NCI-H2196 (cell line): ENCODE data around the gene YIPF7.

Experiments used
- DNase-seq: peaks from one replicate; lab custom pipeline; 2025; ENCODE audit not compliant: unreplicated experiment; lab: John Stamatoyannopoulos, UW

Gene YIPF7

DNA sequence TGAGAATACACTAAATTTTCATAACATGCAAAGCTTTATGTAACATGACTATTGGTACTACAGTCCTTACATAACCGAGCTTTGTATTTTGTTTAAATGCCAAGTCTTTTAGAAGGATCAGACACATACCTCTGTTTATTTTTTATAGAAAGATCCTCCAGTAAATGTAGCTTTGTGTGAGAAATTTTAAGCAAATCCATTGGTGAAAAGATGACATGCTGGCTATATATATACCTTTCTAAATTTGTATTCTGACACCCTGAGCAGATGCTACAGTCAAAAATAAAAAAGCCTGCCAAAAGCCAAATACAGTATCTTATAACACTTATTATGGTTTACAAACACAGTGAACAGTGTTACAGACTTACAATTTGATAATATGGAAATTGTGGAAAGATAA is at the start of gene YIPF7:
Gene YIPF7, minus strand, starts transcription at position 201 of the 400 bp plus-strand sequence. CDS start 1,525 bp downstream, outside the sequence.
- DNase-seq = no peak

DNA sequence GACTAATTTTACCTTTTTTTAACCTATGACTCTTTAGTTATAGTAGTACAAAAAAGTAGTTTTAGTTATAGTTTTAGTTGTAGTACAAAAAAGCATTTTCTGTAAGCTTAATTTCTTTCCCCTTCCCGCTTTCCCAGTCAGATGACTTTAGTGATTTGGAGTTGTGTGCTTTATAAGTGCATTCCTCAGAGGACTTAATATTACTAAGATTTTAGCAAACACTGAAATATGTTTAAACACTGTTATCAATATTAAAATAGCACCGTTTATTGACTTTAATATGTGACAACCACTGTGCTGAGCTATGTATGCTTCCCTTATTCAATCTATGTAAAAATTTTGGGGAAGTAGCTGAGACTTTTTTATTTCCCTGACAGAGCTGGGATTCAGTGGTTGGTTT is 49.6 kb upstream of the YIPF7 start:
- DNase-seq = no peak

DNA sequence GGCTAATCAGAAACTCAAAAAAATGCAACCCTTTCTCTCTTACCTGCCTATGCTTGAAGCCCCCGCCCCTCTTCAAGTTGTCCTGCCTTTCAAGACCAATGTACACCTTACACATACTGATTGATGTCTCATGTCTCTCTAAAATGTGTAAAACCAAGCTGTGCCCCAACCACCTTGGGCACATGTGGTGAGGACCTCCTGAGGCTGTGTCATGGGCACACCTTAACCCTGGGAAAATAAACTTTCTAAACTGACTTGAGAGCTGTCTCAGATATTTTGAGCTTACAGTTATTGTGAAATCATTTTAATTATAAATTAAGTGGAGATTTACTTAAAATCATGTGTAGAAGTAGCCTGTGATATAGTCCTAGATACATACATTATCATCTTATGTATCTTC is 49.0 kb upstream of the YIPF7 start:
- no peak for DNase-seq

DNA sequence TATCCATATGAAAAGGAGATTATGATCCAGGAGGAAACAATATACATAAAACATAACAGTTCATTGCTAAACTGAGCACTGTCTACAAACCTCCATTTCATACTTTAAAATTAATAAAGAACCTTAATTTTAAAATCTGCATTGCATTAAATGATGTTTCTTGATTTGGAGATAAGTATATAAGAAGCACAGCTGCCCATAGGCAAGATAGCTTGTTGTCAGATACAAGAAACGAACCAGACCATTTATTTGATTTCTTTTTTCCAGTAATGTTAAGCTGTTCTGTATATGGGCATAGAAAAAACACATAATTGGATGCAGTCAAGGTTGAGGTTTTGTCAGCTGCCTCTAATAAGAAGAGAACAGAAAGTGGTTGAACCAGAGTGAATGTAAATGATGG is 33.2 kb upstream of the YIPF7 start:
- DNase-seq = no peak

DNA sequence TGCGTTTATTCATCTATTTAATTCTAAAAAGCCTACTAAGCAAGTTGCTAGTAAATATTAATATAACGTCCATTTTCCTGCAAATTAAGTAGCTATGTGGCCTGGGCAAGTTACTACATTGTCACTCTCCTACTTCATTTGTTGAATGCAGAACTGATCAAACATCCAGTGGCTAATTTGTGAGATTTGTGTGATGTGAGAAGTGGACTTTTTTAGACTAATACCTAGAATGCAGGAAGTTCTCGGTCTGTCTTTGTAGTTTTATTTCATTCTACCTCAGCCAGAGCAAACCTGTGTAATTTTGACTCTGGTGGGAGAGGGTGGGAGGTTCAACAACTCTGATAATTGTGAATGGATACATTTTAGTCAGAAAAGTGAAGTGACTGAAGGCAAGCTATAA is 27.6 kb upstream of the YIPF7 start:
- DNase-seq = no peak

DNA sequence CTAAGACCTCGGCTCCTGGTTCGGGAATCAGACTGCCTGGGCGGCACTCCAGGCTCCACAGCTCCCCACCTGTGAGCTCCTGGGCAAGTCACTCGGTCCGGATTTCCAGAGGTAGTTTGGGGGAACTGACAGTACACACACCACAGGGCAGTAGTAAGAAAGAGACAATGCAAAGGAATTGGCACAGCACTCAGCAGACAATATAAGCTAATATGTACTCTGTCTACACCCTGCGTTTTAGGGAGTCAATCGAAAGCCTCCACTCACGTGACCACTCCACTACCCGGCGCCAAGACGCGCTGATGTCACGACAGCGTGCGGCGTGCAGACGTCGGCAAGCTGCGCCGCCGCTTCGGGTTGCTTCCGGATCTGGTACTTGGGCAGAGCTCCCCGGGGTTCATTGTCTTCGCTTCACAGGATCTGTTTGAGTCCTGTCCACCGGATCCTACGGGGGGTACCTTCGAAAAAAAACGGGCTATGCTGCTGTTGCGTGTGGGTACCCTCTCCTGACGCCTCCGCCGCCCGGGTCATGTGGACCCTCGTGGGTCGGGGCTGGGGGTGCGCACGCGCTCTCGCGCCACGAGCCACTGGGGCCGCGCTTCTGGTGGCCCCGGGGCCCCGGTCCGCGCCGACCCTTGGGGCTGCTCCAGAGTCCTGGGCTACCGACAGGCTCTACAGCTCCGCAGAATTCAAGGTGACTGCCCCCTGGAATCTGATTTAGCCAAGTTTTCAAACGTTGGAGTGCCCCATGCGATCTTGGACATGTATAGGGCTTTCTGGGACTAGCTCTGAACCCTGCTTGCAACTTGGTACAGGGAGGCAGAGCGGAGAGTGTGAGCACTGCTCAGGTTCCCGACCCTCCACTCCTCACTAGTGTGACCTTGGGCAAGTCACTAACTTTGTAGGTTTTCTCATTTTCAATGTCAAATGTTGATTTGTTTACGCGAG is 26.9 kb upstream of the YIPF7 start, which contains the start of gene GUF1:
Gene GUF1, plus strand, starts transcription at position 327 of the 948 bp plus-strand sequence. Its CDS starts 203 bp downstream, at position 530.
- peak; percentile 84 for DNase-seq

DNA sequence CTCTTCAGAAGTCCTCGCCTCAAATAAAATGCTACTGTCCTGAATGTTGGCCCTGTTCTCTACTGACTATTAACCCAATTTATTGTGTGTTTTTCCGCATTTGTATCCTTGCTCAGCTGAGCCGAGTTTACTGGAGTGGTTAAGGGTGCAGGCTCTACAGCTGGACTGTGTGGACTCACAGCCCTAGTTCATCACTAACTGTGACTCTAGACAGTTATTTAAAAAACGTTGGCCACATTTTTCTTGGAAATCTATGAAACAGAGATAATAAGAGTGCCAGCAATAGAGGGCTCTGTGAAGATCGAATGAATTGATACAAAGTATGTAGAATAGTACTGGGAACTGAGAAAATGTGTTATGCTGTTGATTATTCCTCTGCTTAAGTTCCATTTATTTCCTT is 23.9 kb upstream of the YIPF7 start:
- DNase-seq = no peak

DNA sequence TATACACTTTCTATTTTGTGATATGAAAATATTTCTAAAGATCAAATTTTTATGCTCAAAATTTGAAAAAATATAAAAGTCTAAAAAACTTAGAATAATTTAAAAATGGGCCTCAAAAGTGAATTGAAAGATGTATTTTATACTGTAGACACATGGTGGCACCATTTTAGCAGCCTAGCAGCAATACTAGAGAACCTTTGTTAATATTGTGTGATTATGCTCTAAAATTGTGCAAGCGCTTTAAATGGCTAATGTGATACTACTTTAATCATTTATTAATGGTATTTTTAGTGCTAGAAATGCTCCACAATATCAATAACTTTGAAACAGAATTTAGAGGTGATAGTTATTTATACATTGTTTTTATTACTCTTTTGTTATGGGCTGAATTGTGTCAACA is 23.0 kb upstream of the YIPF7 start:
- DNase-seq = no peak

DNA sequence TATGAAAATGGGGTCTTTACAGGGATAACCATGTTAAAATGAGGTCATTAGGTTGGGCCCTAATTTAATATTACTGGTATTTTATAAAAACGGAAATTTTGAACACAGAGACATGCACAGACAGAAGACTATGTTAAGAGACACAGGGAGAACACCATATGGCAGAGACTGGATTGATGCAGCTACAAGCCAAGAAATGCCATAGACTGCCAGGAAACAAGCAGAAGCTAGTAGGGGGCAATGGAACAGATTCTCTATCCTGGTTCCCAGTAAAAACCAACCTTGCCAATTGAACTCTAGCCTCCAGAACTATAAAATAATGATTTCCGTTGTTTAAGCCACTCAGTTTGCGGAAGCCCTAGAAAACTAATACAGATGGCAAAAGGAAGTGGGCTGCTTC is 20.2 kb upstream of the YIPF7 start:
- DNase-seq = no peak

DNA sequence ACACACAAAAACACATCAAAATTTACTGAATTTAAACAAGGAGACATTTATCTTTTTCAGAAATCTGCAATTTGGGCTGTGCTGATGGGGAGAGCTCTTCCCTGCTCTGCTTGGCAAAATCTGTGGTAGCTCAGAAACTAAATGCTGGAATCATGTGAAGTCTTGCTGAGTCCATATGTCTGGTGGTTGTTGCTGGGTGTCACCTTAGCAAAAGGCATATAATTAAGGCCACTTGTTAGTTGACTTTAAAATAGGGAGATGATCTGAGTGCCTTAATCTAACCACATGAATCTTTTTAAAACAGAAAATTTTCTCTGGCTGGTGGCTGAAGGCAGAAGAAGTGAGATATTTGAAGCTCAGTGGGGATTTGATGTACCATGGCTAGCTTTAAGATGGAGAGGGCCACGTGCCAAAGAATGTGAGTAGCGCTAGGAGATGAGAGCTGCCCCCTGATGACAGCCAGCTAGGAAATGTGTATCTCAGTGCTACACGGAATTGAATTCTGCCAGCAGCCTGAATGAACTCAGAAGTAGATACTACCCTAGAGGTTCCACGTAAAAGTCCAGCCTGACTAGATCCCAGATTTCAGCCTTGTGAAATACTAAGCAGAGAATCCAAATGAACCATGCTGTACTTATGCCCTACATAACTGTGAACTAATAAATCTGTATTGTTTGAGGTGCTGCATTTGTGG is 19.2 kb upstream of the YIPF7 start:
- no peak for DNase-seq

DNA sequence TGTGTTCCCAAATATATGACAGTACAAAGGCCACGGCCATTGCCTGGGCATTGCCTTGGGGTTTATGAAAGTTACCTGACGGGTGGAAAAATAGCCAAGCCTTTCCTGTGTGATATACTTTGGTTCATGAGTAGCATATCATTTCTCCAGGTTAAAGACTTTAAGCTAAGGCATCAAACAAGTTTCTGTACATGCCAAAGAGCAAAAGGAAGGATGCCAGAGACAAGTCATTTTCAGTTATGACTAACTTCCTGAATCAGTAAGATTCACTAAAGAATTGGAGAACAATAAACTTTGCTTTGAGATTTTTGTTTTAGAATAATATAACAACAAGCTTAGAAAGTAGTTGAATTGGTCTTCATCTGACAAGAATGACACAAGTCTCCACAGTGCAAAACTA is 17.1 kb upstream of the YIPF7 start:
- DNase-seq = no peak

DNA sequence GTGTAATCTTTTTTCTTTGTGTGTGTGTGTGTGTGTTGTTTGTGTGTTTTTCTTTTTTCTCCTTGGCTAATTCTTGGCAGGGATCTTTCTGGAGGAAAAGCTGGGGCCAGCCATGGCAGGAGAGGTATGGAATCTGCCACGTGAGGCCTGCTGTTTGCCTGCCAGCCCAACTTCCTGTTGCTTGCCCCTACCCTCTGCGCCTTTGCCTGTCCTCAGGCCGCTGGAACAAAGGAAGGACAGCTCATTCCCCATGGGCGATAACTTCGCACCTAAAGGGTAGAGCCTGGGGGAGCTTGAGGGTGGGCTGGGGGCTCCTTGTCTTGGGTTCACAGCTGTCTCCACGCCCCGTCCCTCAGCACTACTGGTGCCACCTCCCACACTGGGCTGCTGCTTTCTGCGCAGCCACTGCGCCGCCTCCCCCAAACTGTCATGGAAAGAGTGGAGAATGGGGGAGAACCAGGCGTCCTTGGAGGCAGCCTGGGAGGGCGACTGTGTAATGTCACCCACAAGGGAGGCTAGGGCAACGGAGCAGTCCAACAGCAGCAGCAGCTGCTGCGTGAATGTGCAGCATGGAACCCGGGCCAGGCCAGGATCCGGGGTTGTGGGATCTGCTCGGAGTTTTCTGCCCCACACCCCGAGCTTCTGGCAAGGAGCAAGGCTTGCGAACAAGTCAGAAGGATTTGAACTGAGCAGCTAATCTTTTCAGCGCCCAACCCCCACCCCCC is 12.3 kb upstream of the YIPF7 start:
- DNase-seq = no peak

DNA sequence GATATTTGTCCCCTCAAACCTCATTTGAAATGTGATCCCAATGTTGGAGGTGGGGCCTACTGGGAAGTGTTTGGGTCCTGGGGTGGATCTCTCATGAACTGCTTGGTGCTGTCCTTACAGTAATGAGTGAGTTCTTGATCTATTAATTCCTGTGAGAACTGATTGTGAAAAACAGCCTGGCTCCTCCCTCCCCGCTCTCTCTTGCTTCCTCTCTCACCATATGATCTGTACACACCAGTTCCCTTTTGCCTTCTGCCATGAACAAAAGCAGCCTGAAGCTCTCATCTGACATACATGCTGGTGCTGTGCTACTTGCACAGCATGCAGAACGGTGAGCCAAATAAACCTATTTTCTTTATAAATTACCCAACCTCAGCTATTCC is 11.2 kb upstream of the YIPF7 start:
- DNase-seq = no peak

DNA sequence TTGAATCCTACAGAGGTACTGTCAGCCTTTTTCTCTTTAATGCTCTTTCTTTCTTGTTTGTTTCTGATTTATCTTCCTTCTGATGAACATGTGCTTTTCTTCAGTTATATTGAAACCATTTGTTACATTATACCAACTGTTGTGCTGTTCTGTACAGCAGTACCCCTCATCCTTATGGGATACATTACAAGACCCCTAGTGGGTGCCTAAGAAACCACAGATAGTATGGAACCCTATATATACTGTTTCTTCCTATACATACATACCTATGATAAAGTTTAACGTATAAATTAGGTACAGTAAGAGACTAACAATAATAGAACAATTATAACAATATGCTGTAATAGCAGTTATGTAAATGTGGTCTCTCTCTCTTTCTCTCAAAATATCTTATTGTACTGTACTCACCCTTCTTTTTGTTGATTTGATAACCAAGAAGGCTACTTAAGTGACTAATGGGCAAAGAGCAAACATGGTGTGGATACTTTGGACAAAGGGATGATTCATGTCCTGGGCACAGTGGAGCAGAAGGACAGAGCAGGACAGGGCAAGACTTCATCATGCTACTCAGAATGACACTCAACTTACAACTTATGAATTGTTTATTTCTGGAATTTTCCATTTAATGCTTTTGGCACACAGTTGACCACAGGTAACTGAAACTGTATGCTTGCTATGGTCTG is 10.7 kb upstream of the YIPF7 start:
- DNase-seq = no peak

DNA sequence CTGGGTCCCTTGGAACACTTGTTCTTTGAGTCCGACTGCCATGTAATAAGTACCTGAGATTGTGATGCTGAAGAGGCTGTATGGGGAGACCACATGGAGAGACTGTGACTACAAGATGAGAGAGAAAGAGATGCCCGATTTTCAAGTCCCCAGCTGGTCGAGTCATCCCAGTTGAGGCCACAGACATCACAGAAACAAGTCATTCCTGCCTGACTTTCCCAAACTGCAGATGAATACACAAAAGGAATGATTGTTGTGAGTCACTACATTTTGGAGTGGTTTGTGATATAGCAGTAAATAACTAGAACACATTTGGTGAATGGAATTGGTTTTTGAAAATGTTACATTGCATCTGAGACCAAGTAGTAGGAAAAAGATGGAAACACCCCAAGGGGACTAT is 9.0 kb upstream of the YIPF7 start:
- DNase-seq = no peak

DNA sequence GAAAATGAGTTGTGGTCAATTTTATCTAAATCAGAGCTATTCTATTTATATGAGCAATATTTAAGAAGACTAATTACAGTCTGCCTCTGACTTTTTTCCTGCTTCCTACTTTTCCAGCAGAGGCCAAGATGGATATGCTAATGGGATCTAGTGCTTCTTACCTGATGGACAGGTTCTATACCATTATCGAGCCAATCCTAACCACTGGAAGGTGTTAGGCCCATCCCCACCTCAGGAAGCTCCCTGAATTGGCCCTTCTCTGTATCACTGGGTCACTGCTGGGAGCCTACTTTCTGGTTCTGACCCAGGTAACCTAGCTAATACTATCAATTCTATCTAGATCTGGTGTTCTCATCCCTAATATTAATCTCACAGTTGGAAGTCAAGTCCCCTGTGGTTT is 577 bp upstream of the YIPF7 start:
- no peak for DNase-seq

DNA sequence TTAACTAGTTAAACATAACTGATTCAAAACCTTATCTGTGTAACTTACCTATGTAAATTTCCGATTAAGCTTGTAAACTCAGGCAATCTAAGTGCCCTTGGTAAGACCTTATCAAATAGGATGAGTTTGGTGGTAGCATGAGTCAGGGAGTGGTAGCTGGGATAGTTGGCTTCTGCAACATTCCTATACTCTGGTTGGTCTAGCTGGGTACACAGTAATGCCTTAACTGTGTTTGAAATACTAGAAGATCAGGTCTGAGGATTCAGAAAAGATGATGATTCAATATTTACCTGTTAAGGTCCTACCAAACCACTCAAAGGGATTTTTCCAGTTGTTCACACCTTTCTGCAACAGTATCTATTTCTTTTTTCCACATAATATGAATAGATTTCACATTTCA is 5.3 kb downstream of the YIPF7 start:
- no peak for DNase-seq

DNA sequence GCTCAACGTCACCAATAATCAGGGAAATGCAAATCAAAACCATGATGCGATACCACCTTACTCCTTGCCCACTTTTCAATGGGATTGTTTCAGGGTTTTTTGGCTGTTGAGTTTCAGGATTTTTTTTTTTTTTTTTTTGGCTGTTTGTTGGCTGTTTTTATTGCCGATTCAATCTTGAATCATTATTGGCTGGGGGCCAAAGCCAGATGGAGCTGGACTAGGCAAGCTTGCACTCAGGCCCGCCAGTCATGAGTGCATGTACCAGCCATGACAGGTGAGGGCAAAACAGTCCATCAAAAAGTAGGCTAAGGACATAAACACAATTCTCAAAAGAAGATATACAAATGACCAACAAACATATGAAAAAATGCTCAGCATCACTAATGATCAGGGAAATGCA is 13.3 kb downstream of the YIPF7 start:
- DNase-seq = no peak

DNA sequence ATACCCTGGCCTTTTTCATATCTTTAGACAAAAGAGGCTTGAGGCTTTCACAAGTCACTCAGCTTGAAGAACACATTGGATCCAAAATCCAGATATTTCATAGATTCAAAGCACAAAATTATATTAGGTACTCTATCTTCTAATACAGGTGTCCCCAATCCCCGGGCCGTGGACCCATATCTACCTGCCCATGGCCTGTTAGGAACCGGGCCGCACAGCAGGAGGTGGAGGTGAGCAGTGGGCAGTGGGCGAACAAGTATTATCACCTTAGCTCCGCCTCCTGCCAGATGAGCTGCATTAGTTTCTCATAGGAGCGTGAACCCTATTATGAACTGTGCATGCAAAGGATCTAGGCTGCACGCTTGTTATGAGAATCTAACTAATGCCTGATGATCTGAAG is 18.7 kb downstream of the YIPF7 start:
- no peak for DNase-seq

DNA sequence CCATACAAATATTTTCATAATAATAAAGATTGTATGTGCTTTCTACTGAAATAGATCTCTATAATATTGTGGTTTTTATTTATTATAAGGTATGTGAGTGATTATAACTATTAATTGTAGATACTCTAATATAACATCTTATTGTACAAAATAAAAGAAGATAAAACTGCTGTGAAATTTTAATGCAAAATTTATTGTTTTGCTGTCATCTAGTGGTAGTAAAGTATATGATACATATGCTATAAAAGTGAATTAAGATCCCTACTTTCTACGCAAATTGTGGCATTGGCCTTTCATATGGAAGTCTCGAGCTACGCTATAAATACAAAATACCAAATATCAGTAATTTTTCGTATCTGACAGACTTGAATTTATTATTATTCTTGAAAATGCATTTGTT is 19.3 kb downstream of the YIPF7 start:
- DNase-seq = no peak

DNA sequence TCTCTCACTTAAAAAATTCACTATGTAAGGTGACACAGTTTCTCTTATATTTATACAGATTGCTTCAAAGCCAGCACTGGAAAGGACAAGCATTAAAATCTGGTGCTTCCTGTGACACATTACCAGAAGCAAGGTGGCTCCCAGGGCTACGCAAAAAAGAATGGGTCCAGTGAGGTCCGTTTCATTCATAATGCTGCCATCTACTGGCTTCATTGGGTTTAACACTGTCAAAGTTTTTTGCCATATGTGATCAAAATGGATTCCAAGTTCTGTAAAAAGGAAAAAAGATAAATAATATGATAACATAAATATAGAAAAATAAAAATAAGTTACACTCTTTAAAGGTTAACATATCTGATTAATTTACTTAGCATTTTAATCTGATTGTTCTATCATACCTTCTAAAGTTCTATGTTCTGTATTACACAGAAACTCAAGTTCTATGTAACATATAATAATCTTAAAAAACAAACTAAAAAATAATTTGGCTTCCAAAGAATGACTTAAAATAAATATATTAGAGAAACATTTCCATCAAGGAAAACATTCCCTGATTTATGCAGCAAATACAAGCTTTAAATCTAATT is 22.1 kb downstream of the YIPF7 start:
- DNase-seq = peak; percentile 65
